DMS 273 (cell line): ENCODE measurements around the gene DRC1.

Experiments used
- DNase-seq: peaks from one replicate; lab custom pipeline; 2025; ENCODE audit not compliant: unreplicated experiment; lab: John Stamatoyannopoulos, UW

Gene DRC1

DNA sequence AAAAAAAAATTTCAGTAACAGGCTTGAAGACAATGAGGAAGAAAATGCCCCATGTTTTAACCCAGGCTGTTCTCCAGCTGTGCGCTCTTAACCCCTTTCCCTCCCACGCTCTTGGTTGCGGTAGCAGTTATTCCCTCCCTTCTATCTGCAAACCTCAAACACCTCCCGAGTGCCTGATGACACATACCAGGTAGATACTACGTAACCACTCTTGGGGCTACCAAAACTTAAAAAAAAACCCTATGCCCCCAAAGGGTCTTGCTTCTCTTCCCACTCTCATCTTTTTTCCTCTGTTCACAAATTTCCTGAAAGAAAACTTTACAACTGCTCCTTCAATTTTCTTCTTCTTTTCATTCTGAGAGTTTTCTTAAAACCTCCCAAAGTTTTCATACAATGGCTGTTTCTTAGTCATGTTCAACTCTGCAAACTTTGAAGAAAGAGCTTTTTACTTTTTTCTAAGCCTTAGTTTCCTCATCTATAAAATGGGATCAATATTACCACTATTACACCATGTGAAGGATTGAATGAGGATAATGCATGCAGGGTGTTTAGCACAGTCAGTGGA lies 4.9 kb upstream of the DRC1 start:
- no peak for DNase-seq

DNA sequence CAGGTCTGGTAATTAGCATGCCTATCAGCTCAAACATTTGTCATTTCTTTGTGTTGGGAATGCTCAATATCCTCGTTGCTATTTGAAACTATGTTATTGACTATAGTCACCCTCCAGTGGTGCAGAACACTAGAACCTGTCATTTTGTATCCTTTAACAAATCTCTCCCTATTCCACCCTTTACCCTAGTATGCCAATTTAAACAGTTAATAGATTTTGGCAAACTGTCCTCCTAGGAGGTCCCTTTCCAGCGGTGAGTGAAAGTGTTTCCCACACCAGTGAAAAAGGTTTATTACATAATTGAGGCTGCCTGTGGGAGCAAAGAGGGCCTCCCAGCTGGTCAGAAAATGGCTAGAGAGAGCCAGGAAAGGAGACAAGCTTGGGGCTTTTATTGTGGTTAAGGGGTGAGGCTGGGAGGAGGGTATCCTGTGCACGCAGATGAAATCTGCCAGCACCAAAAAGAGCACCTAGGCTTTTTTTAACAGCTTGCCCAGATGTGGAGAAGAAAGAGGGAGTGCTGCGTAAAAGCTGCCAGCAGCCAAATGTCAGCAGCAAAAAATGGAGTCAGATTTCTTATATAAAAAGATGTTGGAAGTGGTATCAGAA lies 1.8 kb upstream of the DRC1 start:
- peak; percentile 42 for DNase-seq

DNA sequence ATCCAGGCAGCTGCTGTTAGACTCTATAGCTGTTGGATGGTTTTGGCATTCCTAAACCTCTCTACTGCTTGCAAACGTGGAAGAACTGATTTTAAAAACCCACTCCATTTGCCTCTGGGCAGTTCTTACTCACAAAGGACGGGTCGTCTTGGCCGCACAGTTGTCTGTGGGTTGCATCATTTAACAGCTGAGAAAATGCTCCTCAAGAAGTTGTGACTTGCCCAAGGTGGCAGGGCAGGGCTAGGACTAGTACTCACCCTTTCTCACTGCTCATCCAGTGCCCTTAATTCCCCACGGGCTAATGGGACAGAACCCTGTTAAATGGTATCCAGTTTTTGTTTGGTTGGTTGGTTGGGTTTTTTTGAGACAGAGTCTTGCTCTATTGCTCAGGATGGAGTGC lies 997 bp upstream of the DRC1 start:
- no peak for DNase-seq

DNA sequence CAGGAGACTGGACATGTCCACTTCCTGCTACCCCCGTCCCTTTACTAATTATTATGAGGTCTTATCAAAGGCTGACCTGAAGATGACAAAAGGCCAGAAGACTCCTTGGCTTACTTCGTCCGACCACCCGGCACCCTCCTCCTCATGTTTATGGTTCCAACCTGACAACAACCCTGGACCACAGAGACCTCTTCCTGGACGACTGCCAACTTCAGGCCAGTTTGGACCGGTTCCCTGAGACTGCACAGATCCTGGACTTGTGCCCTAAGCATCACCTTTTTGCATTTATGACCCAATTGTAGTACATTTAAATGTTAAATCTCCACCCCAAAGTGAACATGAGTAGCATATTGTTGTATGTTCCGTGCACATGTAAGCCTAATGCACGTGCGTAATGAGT lies 5.8 kb downstream of the DRC1 start:
- DNase-seq: no peak

DNA sequence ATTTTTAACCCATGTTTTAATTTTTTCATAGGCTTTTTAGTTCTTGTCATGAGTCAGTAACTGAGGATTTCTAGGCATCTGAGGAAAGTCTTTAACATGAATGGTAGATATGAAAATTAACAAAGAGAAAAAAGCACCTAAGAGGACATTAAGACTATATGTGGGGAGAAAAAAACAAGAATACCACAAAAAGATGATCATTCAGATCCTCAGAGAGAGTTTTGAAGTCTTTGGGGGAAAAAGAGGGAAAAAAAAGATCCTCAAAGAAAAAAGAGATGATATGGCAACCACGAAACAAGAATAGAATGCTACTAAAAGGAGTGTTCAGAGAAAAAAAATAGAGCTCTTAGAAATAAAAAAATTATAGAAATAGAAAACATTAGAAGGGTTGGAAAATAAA lies 8.1 kb downstream of the DRC1 start:
- DNase-seq: no peak

DNA sequence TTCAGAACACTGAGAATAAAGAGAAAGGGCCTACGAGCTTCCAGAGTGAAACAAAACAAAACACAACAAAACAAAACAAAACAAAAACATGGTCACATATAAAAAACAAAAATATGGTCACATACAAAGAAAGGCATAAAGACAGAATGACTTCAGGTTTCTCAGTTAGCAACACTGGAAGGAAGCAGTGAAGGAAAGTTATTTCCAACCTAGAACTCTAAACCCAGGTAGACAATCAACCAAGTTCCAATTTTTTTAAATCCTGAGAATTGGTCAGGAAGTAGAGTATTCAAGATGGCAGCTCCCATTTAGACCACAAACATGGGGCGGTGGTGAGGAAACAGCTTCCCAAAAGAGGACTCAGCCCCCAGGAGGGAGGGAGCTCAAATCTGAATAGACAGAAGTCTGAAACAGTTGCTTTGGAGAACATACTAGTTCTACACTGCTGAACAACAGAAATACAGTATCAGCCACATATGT lies 9.1 kb downstream of the DRC1 start:
- no peak for DNase-seq

DNA sequence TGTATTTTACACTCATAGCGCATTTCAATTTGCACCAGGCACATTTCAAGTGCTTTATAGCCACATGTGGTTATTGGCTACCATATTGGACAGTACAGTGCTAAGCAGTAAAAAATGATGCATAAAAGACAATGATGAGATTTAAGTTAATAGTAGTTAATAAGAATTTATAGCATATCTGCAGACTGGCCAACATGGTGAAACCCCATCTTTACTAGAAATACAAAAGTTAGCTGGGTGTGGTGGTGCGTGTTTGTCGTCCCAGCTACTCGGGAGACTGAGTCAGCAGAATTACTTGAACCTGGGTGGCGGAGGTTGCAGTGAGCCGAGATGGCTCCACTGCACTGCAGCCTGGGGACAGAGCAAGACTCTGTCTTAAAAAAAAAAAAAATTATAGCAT lies 9.7 kb downstream of the DRC1 start:
- no peak for DNase-seq

DNA sequence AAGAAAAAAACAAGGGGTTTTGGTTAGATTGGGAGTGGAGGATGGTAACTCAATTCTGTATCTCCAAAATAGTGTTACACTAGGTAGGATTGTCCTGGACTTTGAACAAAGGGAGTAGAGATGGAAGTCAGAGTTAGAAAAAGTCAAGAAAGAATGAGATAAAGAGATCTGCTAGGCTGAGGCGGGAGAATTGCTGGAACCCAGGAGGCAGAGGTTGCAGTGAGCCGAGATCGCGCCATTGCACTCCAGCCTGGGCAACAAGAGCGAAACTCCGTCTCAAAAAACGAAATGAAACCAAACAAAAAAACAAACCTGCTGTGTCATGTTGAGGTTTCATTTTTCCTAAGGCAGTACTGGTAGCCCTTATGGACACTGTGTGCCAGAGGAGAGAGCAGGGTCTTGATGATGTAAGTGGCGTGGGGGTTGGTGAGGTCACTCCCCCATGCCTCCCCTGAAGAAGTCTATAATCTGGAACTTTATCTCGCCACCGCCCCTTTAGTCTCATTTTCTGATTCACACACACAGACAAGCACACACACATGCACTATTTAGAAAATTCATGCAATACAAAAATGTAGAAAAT lies 10.5 kb downstream of the DRC1 start:
- DNase-seq: no peak

DNA sequence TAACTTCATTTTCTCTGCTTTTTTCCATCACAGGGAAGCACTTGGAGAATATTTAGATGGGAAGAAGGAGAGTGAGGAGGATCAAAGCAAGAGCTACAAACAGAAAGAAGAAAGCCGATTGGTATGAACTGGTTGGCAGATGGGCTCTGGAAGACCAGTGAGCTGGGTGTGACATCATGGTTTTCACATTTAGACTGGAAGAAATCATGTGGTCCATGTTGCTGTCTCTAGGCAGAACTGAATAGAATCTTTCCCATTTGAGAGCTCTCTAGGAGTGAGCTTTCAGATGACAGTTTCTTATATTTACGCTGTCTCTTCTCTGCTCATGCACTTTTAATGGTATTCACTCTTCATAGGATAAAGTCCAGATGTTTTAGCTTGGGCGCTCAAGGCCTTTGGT lies 12.6 kb downstream of the DRC1 start:
- DNase-seq: peak; percentile 92

DNA sequence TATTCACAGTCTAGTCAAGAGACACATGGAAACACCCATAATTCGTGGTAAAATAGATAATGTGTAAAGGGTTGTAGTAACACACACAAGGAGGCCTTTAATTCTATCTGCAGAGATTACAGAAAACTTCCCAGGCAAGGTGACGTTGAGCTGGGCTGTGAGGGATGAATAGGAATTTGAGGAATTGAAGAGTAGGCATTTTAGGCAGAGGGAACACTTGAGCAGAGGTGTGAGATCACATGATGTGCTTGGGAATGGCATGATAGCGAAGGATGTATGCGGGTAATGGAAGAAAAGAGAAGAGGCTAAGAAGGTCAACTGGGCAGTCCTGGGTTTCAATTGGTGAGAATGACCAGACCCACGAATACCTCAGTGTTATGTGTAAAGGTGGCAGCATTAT lies 20.2 kb downstream of the DRC1 start:
- DNase-seq: no peak

DNA sequence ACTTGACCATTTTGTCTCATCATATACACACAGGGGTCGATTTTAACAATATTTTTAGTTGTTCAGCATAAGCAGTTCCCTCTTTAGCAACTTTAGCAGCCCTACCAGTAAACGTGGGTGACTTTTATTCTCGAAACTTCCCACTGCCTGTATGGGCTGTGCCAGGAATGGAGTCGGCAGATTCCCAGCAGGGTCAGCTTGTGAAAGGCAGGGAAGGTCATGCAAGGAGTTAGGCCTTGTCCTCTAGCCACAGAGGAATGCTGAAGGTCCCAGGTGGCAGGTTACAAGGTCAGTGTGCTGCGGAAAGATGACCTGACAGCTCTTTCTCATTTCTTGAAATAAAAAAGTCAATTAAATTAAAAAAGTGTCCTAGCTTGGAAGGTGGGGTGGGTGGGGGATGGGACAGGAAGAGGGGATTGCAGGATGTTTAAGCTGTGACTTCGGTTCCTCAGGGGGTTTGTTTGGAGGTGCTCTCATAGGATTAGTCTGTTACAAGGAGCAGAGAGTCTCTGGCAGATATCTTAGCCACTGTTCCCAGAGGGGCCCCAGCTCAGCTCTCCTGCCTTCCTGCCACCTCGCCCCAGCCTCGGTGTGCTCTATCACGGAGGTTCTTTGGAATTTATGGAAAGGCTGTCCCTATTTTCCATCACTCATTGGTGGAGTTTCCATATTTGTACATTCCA lies 21.4 kb downstream of the DRC1 start:
- DNase-seq: no peak

DNA sequence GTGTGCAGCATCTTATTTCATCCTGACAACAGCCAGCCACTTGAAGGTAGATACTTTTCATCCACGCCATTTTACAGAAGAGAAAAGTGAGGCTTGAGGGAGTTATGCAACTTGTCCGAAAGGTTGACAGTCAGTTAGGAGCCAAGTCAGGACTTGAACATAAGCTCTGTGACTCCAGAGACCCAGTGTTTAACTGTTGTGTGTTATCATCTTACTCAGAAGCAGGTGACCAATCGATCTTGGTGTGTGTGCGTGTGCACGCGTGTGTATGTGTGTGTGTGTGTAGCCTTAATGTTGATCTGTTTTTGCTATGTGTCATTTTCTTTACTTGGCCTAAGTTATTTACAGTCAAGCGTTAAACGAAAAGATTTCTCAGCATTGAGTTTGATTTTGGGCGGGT lies 22.0 kb downstream of the DRC1 start:
- no peak for DNase-seq

DNA sequence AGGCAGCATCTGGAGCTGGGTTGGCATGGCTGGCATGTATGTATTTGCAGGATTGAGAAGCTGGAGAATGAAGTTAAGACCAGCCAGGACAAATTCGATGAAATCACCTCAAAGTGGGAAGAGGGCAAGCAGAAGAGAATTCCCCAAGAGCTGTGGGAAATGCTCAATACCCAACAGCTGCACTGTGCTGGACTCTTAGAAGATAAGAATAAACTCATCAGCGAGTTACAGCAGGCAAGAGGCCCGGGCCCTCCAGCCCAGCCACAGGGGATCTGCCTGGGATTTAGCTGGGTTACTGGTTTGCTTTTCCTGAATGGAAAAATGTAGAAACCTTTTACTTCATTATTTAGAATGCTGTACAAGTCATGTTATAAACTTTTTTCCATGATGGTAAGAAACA lies 22.5 kb downstream of the DRC1 start:
- no peak for DNase-seq

DNA sequence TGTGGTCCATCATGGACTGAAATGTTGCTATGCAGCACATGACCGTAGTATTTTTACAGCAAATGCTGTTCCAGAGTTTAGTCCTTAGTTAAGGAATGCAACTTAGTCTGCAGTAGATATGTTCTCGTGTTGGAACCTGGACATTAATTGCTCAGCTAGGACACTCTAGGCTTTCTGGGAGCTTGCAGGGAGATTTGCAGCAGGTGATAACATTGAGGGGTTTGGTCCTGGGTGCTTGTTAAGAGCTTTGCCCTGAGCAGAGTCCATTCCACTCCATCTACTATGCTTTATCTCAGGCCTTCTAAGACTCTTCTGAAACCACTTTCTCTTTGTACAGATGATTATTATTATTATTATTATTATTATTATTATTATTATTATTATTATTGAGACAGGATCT lies 27.1 kb downstream of the DRC1 start:
- no peak for DNase-seq

DNA sequence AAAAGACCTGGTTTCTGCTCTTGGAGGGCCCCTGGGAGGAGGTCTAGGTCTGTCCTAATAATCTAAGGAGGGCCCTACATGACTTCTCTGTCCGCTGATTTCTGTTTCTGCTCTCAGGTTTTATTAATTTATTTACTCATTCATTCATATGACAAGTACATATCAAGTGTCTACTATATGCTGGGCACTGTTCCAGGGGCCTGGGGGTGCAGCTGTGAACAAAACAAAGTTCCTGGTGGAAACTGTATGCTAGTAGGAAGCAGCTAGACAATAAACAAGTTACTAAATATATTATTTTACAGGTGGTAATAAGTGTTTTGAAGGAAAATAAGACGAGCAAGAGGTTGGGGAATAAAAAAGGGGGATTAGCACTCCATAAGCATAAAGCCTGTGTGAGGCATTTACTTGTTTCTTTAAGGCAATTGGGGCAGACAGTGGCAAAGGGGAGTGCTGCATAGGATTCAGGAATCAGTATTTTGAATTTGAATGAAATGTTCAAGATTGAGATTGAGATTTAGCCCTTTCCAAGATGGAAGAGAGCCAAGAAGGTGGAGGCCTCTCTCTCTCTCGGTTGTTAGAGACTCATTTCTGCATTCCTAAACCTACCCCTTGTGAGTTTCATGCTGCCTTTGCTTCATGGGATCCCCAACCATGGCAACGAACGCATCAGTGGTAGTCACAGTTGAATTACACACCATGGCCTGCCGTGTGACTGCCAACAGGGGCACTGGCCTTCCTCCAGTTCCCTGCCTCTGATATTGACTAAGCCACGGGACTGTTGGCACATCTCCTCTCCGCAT lies 28.3 kb downstream of the DRC1 start:
- DNase-seq: peak; percentile 82

DNA sequence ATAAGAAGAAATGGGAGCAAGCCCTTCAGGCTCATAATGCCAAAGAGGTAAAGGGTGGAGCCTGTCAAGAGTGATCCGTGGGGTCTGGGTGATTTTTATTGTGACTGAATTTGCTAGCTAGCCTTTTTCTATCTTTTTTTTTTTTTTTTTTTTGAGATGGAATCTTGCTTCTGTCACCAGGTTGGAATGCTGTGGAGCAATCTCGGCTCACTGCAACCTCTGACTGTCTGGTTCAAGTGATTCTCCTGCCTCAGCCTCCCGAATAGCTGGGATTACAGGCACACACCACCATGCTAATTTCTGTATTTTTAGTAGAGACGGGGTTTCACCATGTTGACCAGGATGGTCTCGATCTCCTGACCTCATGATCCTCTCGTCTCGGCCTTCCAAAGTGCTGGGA lies 29.1 kb downstream of the DRC1 start:
- no peak for DNase-seq

DNA sequence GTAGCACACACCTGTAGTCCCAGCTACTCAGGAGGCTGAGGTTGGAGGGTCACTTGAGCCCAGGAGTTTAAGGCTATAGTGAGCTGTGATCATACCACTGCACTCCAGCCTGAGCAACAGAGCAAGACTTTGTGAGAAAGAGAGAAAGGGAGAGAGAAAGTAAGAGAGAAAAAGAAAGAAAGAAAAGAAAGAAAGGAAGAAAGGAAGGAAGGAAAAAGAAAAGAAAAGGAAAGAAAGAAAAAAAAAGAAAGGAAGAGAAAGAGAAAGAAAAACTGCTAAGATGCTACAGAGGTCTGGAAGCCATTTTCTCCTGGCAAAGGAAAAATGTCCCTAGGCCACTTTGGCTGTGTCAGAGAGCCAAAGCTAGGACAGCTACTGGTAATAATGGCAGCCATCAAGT lies 30.6 kb downstream of the DRC1 start:
- no peak for DNase-seq

DNA sequence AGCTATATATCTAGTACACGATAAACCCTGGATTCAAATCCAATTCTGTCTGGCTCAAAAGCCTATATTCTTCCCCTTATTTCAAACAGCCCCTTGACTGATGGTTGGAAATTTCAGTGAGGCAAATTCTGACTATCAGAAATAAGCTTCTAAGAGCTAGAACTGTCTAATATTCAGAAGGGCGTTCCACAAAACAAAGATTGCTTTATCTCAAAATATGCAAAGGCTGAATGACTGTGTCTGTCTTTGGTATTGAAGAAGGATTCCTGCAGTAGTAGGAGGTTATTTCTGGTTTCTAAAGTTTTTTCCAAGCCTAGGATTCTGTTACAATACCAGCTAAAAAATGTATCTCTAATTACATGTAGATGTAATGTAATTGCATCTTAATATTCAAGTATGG lies 31.1 kb downstream of the DRC1 start:
- no peak for DNase-seq

DNA sequence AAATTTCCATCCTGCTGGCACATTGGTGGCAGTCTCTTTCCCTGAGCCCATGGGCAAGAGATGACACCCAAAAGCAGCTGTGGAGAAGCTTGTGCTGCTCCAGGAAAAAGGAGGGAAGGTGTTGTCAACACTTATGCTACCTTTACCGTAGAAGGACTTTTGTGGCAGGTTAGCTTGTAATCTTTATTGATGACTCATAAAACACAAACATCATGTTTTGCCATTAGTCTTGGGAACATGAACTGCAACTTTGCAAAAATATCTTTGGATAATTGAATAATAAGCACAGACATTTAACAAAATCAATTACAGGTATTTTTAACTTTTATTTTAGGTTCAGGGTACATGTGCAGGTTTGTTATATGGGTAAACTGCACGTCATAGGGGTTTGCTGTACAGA lies 33.4 kb downstream of the DRC1 start:
- DNase-seq: no peak

DNA sequence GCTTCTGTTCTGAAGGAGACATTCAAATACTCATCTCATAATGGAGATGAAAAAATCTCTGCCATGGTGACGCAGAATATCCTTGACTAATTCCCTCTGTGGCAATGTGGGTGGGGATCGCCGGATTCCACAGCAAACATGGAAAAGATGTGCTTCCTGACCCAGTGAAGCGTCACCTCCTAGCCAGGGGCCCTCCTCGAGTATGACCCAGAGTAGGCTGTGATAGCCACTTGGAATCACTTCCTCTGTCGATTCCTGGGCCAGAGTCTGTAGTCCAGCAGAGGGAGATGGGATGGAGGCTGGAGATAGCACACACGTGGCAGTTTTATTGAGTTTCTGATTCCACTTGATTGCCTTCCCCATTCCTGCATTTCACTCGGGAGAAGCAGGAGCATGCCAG lies 36.8 kb downstream of the DRC1 start:
- no peak for DNase-seq

DNA sequence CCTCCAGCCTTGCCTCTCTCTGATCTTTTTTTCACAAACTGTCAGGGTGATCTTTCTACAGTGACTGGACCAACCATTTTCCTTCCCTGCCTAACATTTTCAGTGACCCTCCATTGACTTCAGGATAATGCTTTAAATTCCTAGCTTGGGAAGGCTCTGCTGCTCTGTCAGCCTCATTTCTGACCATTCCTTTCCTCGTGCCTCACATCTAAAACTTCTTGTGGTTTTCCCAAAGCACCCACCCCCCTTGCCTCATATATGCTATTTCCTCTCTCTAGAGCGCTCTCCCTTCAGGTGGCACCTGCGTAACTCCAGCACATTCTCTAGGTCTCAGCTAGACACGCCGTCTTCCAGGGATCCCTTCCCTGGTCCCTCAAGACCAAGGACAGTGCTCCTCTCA lies 37.2 kb downstream of the DRC1 start:
- DNase-seq: no peak

DNA sequence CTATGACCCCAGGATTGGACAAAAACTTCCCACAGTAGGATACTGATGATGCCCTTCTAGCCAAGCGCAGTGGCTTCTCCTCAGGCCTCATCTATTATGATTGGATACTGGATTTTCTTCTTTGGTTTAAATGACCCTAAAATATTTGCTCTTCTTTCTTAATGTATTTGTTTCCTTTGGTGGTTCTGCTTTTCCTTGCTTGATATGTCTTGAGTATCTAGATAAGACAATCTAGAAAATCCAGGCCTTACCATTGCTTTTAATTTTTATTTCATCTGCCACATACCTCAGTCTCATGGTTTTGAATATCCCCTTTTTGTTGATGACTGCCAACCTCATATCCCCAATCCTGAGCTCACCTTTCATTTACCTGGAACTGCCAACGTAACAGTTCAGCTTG lies 40.6 kb downstream of the DRC1 start:
- no peak for DNase-seq
